HT1080 (cell line): ENCODE results near the gene GADD45A. TPM values are rescaled to one million over a fixed set of nuclear protein-coding genes. Genes with fewer than 3 reads are reported as not detected.

Experiments
- DNase-seq: peaks from one replicate; pipeline ENCODE4 v3.0.0-alpha.2; 2015; ENCODE audit warnings: low read depth
- total RNA-seq: library from RNA; depleted of rRNA; stranded (reverse); fragments of >200 nt; shearing (Covaris generic); gene quantifications from 2 replicates; pipeline ENCODE4 v1.2.3, GENCODE V29; 2014

The GADD45A gene
- total RNA-seq, 1 experiment from 2014 or later, result 73.3 TPM

GRCh38 chr1:67666636-67667035, 18.4 kb upstream of the GADD45A start:
- DNase-seq, result no peak

GRCh38 chr1:67668660-67669059, 16.3 kb upstream of the GADD45A start:
- DNase-seq, result no peak

DNA sequence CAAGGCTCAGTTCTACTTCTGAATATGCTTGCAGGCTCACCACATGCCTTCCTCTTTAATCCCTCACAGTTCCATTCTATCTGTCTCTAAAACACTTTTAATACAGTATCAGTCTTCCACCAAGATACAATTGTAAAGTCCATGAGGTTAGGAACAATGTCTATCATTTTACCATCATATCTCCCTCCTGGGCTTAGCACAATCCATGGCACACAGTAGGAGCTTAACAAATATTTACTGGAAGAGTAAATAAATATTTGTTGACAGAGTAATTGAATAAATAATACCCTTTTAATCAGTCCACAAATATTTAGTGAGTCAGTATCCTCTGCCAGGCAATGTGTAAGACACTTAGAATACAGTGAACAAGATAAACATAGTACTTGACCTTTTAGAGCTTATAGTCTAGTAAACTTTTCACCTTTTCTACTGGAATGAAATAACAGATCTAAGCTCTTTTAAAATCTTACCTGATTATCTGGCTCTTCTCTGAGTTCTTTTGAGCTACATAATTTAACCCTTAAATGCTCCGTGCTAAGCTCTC, 12.7 kb upstream of the GADD45A start:
- DNase-seq, result no peak

GRCh38 chr1:67673468-67674201, 11.4 kb upstream of the GADD45A start:
- DNase-seq, result no peak

DNA sequence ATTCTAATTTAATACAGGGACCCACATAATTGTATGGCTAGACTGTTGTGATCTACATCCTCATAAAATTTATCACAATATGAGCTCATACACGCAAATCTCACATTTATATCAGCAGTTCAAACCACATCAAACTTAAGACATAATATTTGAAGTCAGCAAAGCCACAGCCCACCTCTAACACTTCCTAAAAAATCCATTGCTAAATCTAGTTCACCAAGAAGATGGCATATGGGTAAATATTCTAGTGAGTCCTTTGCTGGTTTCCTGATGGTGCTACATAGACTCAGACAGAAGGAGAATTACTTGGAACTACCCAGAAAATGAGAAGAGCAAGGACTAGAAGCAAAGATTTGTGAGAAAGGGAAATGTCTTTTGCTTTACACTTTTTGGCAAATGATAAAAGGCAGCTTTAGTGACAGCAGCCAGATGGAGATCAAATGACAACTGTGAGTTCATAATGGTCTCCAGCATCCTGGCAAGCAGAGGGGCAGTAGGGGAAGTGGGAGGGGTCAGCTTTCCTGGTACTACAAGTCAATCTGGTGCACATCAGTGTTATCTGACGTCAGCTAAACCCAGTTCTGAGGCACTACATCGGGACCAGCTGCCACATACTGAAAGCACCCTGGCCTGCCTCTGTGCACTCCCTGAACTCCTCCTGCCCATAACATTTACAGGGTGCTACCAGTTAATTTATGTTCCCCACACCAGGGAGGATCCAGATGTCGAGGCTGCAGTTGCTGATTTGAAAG, 10.6 kb upstream of the GADD45A start:
- peak; percentile 70 for DNase-seq

- DNase-seq, result no peak
Measured at GRCh38 chr1:67675800-67676199, 9.2 kb upstream of the GADD45A start.

- no peak for DNase-seq
Measured at GRCh38 chr1:67676287-67676686, 8.7 kb upstream of the GADD45A start.

DNA sequence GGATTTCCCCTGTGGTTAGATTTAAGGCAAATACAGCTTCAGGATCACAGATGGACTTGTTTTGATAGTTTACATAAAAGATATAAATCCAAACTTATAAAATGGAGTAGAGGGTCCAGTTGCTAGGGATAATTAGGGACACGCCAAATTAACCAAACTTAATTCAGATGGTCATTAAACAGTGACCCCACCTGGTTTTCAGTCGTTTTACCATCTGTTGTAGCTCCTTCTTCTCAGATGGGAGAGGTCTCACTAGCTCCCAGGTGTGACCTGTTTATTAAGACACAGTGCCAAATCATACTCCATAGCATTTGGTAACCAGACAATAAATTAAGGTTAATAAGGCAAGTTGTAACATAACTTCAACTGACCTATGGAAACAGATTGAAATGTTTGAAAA, 8.1 kb upstream of the GADD45A start:
- DNase-seq, result no peak

DNA sequence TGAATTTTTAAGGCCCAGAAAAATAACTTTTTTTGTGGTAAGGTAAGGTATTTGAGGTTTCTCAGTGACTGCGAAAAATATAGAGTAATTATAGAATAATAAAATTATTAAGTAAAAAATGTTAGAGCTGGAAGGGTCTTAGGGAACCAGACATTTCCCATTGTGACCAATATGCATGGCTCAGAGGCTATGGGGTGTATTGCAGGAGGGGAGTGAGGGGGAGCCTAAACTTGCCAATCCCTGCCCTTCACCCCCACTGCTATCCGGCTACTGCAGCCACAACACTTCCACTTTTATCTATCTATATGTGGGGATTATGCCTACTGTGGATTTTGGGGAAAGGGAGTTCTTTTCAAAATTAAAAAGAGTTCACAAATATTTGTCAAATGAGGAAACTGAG, 7.6 kb upstream of the GADD45A start:
- no peak for DNase-seq

DNA sequence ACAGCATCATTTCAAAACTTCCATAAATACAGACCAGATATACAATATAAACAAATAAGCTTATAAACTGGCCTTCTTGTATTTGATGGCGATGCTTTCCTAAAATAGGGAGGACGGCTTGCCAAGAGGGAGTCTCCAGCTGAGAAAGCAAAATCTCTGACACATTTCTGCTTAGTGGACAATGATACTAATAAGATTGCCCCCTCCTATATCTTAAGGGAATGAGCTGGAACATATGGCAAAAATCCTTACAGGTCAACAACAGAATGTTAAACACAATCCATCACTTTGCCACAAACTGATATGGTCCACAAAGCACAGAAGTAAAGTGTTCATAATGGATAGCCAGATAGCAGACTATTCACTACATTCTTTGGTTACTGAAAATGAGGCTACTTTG, 7.1 kb upstream of the GADD45A start:
- no peak for DNase-seq

GRCh38 chr1:67679691-67680090, 5.3 kb upstream of the GADD45A start:
- DNase-seq, result peak; percentile 68

DNA sequence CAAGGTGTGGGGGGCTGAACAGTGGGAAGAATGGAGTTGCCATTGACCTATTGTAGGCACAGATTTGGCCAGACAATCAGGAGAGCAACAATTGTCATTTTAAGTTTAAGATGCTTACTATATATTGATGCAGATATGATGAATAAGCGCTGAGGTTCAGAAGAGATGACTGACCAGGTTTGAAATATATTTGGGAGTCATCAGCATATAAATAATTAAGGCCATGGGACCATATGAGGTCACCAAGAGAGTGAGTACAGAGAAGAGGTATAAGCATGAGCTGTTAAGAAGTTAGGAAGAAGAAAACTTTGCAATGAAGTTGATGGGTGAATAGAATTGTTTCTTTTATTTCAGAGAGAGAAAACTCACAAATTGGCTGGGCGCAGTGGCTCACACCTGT, 4.5 kb upstream of the GADD45A start:
- no peak for DNase-seq

DNA sequence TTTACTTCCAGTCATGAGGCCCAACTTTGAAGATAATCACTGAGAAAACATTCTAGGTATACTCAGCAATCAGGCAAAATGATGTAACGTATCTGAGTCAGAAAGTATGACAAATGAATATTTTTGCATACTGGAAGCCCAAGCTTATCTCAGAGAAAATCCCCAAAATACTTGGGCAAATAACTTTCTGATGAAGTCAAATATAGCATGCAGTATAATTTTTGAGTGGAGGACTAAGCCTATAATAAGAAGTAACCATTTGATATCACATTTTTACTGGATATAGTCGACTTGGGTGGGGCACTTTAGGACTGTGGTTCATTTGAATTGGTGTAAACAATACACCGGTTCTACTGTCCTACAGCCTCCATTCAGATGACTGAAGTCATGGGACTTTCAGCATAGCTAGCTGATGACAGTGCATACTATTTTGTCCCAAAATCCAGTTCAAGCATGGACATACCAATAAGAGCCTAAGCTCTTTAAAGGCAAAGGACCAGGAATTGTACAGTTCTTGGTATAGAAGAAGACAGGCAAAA, 2.3 kb upstream of the GADD45A start:
- peak; percentile 84 for DNase-seq

- peak; percentile 70 for DNase-seq
Measured at GRCh38 chr1:67683316-67683715, 1.7 kb upstream of the GADD45A start.

GRCh38 chr1:67683766-67684525, 1.1 kb upstream of the GADD45A start:
- DNase-seq, result peak; percentile 74

DNA sequence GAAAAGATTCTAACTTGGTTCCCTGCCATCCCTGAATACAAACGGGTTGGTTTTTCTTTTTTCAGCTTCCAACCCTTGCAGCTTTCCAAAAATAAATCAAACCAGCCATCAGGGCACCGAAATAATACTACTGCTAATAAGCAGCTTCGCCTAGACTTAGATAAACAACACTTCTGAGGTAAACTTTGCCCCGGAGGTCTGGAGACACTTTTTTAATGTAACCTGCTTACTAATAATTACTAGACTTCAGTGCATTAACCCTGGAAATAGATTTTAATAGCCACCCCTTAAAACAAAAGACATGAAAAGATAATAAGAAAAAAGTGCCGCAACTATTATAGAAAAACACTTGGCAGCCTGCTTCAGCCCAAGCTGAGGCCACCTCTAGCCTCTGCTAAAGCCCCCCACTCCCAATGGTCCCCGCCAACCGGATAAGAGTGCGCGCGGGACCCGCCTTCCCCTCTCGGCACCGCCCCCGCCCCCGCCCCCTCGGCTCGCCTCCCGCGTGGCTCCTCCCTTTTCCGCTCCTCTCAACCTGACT, 405 bp upstream of the GADD45A start:
- DNase-seq, result no peak

- peak; percentile 52 for DNase-seq
Measured at GRCh38 chr1:67685558-67686266, 711 bp downstream of the GADD45A start.

DNA sequence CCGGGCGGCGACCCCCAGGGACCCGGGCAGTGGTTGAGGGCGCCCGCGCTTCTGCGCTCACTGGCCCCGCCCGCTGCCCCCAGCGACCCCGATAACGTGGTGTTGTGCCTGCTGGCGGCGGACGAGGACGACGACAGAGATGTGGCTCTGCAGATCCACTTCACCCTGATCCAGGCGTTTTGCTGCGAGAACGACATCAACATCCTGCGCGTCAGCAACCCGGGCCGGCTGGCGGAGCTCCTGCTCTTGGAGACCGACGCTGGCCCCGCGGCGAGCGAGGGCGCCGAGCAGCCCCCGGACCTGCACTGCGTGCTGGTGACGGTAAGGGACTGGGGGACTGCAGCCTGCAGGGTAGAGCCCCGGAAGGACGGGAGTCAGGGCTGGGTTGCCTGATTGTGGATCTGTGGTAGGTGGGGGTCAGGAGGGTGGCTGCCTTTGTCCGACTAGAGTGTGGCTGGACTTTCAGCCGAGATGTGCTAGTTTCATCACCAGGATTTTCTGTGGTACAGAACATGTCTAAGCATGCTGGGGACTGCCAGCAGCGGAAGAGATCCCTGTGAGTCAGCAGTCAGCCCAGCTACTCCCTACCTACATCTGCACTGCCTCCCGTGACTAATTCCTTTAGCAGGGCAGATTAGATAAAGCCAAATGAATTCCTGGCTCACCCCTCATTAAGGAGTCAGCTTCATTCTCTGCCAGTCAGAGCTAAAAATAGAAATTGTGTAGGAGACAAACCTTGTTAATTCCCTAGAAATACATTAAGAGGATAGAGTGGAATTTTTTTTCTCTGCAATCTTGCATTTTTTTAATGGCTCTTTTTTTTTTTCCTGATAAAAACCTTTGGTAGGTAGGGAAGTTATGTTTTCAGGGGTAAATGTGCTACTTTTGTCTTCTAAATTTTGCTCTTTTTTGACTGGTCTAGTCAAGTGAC, 1.5 kb downstream of the GADD45A start:
- DNase-seq, result peak; percentile 98

- DNase-seq, result no peak
Measured at GRCh38 chr1:67687198-67687545, 2.2 kb downstream of the GADD45A start.

DNA sequence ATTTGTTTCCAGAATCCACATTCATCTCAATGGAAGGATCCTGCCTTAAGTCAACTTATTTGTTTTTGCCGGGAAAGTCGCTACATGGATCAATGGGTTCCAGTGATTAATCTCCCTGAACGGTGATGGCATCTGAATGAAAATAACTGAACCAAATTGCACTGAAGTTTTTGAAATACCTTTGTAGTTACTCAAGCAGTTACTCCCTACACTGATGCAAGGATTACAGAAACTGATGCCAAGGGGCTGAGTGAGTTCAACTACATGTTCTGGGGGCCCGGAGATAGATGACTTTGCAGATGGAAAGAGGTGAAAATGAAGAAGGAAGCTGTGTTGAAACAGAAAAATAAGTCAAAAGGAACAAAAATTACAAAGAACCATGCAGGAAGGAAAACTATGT, 2.6 kb downstream of the GADD45A start:
- DNase-seq, result peak; percentile 50
